Stimulated activated naive CD8-positive, alpha-beta T cell treated with anti-CD3 and anti-CD28 coated beads, Interleukin-15, Interleukin-2, amounts not matched to agents 100 U/mL and 50 U/mL, for 24 hours (primary cell): Measurements from ENCODE around the gene POU2AF3.

Experiments
- ATAC-seq: fragments of 150-1000 bp; cut with Tn5 transposase; one replicate; pipeline ENCODE4 v1.10.0; 2021
- DNase-seq: peaks from one replicate; pipeline ENCODE4 v3.0.0; 2021

The POU2AF3 gene

DNA sequence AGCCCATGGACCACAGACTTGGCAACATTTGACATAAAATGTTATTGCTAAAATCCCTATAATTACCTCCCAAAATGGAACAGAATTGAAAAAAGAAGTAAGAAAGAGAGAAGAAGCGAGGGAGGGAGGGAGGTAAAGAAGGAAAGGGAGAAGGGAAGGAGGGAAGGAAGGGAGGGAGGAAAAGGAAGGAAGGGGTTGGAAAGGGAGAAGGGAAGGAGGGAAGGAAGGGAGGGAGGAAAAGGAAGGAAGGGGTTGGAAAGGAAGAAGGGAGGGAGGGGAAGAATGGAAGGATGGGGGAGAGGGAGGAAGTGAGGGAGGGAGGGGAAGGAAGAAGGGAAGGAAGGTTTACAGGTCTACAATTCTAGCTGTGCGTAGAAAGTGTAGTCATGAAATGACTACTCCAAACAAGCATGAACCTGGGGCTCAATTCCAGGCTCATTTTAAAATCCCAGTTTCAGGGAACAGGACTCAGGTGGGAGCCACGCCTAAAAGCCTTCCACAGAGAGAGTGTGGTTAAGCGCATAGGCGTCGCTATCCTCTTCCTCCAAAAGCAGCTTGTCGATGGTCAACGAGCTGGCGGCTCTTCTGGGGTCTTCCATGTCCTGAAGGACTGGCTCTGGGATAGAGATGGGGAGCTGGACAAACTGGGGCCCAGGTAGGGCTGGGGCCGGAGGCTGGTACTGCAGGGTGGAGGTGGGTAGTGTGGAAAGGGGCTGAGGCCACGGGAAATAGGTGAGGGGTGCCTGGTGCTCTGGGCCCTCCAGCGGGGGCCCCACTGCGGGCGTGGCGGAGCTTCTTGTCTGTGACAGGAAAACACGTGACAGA is 55.6 kb downstream of the POU2AF3 start:
- DNase-seq, result no peak
- no peak for ATAC-seq

DNA sequence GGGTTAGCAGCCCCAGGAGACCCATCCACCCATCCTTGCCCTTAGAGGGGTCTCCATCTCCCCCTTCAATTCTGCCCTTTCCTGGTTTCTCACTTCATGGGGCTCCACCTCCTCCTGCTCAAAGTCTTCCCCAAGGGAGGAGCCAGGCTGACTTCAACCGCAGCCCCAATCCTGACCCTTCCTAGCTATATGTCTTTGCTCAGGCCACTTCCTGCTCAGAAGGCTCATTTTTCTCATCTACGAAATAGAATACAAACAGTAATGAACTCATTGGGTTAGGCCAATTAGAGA is 56.2 kb downstream of the POU2AF3 start:
- DNase-seq (no peak), ATAC-seq (no peak)

DNA sequence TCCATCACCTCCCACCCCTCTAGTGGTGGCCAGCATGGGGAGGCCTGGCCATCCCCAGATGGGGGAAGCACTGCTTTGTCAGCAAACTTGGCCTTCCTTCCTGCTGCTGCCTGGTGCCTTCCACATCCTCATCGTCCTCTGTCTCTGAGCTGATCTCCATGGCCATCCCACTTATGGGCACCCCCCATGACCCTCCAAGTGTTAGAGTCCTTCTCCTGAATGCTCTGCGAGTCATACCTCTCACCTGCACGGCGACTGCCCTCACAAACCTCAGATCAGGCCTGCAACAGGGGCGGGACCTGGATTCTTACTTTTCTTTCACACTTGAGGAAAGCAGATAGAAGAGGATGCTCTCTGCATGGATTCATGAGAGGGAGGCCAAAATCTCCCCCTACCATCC is 56.8 kb downstream of the POU2AF3 start:
- no peak for ATAC-seq
- no peak for DNase-seq

DNA sequence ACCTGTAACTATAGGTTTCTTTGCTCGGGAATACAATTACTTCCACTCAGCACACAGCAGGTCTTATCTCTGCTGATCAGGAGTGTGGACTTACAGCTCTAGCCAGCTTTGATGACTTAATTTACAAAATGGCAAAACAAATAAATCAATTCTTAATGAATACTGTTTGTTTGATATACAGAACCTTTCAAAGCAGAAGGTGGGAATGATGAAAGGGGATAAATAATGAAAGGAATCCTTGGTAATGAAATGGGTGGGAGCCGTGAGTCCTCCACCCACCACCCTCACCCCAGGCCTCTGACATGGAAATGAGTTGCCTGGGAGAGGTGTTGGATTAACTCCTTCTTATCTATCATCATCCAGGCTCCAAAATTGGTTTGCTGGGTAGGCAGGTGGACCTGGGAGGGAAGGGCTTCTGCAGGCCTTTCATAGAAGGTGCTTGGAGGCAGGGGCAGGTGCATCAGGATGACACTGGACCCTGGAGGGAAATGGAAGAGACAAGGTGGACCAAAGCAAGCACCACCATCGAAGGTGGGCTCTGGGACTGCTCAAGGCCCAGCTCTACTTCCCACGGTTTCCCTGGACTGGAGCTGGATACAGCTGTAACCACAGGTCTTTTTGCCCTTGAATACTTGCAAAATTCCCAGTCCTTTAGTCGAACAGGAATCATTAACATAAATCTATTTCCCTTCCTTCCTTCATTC is 57.8 kb downstream of the POU2AF3 start:
- DNase-seq (no peak), ATAC-seq (no peak)

DNA sequence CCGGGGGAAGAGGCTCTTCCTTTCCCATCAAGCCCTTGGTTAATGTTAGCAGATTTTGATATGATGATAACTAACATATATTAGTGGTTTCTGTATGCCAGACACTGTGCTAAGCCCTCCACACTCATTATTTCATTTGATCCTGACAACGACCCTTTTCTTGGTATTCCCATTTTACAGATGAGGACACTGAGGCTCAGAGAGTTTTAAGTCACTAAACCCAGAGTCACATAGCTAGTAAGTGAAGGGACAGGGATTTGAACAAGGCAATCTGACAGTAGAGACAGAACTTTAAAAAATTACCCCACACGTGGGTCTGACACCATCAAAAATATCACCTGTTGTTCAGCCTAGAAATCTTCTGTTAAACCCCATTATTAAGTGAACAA is 58.3 kb downstream of the POU2AF3 start:
- DNase-seq (no peak), ATAC-seq (no peak)

DNA sequence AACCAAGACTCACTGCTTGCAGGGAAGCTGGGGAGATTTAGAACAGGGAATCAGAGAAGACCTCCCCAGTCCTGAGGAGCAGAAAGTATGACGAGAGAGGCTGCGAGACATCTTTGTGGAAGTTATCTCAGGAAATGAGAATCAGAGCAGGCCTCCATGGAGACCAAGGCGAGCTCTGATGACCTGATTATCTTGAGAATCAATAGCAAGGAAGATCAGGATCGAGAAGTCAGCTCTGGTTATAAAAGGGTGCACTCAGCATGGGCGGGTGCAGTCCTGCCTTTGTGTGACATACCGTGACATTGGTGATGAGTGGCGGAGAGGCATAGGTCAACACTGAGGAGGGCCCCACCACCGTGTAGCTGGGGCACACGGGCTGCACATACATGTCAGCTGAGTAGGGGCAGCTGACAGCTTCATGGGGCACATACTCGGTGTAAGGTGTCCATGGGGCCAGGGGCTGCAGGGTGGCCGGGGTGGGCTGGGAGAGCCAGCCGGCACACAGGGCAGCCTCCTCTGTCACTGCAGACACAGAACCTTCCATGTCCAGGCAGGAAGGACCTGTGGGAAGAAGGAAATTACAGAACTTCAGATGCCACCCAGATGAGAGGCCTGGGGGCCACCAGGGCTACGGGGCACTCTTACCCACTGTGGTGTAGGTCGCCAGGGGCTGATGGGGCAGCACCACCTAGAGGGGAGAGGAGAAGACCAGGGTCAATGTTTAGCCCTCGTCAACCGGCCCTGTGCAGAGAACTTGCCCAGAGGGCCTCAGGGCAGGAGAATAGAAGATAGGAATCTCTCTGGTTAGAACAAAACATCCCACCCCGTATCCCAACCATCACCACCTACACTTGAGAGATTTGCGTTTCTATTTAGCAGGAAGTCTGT is 59.0 kb downstream of the POU2AF3 start:
- no peak for DNase-seq
- ATAC-seq, result no peak
